Measurements from ENCODE around the gene SRPRA. TPM values are rescaled to one million over a fixed set of nuclear protein-coding genes. Genes with fewer than 3 reads are reported as not detected.
"Not testable (repeated sequence)": the region's sequence is repeated elsewhere in the genome, so short reads cannot be mapped to it uniquely, and the experiment has no call there.

SRPRA gene
- total RNA-seq, 1 experiment from 2014 or later: 97.3 TPM

DNA sequence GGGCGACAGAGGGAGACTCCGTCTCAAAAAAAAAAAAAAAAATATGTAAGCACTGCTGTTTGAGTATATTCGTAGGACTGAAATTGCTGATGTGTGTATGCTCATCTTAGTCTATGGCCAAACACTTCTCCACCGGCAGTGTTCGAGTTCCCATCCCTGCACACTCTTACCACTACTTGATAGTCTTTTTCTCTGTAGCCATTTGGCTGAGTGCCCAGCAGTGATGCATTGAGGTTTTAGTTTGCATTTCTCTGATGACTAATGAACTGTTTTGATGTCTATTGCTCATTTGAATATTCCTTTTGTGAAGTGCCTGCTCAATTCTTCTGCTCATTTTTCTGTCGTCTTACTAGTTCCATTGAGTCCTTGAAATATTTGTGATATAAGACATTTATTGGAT is 16.1 kb upstream of the SRPRA start:
- DNase-seq (ENCODE audit: extremely low read depth, low read depth): peak; percentile 67

GRCh38 chr11:126282736-126283591 is 14.3 kb upstream of the SRPRA start, which contains the start of gene TIRAP:
Gene TIRAP (plus strand): TSS chr11:126283093. CDS start chr11:126290895, 7,802 bp downstream.
- DNase-seq (ENCODE audit: extremely low read depth, low read depth): no peak

DNA sequence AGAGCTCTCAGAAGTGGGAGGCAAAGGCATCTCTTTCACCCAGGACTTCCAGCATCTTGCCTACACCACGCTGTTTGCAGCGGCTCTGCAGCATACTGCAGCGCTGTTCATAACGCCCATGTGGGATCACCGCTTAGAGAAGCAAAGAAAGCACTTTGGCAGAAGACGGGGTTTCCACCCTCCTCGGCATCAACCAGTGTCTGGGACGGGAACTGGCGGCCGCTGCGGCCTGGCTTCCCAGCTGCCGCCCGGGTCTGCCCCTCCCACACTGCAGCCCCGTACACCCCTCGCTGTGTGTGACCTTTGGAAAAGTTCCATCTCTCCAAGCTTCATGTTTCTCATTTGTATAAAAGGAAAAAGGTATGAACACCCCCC is 13.7 kb upstream of the SRPRA start:
- DNase-seq (ENCODE audit: extremely low read depth, low read depth): no peak

DNA sequence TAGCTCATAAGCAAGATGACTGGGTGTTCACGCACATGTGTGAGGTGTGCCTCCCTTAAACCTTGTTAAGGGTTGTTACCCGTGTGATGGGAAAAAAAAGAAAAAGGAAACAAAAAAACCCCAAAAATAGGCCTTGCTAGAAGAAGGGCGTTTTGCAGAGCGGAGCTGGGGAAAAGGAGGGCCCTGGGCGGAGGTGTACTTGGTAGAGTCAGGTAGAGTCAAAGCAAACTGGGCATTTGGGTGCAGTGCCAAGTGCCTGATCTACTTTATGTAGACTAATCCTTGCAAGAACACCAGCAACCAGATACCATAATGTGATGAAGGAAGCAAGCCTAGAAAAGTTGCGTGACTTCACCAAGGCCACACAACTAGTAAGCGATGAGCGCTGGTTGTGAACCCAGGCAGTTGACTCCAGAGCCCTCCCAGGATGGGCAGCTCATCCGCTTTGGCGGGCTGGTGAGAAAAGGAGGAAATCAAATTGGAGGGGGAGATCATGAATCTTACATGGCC is 13.0 kb upstream of the SRPRA start:
- DNase-seq (ENCODE audit: extremely low read depth, low read depth): no peak

DNA sequence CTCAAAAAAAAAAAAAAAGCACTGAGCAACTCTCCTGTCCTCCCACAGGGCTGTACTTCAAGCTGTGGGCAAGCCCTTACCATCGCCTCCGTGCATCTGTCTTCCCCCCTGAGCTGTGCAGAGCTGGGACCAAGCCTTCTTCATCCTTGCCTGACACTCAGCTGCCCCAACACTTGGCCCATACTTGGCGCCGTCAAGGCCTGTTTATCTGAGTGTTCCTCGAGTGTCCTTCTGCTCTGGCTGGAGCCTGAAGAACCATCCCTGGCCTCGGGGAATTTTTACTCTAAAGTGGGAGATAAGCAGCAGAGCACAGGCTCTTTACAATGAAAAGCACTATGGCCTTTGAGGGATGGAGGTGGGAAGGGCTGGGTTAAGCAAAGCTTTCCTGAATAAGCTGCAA is 12.6 kb upstream of the SRPRA start:
- no peak for DNase-seq (ENCODE audit: extremely low read depth, low read depth)

GRCh38 chr11:126280595-126280994 is 11.9 kb upstream of the SRPRA start:
- no peak for DNase-seq (ENCODE audit: extremely low read depth, low read depth)

DNA sequence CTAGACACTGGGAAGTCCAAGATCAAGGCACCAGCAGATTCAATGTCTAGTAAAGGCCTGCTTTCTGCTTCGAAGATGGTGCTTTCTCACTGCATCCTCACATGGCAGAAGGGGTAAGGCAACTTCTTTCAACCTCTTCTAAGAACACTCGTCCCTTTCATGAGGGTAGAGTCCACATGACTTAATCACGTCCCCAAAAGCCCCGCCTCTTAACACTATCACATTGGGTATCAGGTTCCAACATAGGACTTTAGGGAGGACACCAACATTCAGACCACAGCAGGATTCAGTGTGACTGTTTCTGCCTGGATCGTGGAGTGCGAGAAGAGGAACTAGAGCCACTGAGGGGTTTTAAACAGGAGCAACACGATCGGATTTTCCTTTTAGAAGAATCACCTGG is 10.5 kb upstream of the SRPRA start:
- DNase-seq (ENCODE audit: extremely low read depth, low read depth): no peak

- DNase-seq (ENCODE audit: extremely low read depth, low read depth): no peak
Observed at GRCh38 chr11:126277780-126278179, 9.1 kb upstream of the SRPRA start.

DNA sequence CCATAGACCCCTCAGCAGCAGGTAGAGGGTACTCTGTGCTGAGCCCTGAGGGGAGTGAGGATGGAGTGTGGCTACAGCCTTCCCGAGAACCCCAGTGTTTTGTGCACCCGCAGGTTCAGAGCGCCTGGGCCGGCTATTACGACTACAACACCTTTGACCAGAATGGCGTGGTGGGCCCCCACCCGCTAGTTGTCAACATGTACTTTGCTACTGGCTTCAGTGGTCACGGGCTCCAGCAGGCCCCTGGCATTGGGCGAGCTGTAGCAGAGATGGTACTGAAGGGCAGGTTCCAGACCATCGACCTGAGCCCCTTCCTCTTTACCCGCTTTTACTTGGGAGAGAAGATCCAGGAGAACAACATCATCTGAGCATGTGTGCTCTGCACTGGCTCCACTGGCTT is 8.6 kb upstream of the SRPRA start:
- no peak for DNase-seq (ENCODE audit: extremely low read depth, low read depth)

GRCh38 chr11:126268361-126268707 is 361 bp downstream of the SRPRA start:
- DNase-seq (ENCODE audit: extremely low read depth, low read depth): no peak

- no peak for DNase-seq (ENCODE audit: extremely low read depth, low read depth)
Observed at GRCh38 chr11:126267650-126268049, 1.0 kb downstream of the SRPRA start.

DNA sequence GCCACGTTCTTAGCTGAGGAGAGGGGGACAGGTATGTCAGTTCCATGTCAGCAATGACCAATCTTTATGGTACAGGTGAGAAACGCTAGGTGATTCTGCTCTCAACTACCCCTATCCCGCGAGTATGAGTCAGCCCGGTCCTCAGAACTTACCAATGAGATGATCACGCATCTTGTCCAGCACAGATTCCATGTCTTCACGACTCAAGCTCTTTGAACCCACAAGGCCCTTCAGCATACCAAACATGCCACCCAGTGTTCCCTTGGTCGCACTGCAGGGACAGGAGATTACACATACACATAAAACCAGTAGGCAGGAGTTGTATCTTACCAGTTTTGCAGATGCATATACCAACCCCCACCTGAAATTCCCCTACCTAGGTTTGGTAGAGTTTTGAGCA is 2.9 kb downstream of the SRPRA start:
- DNase-seq (ENCODE audit: extremely low read depth, low read depth): no peak

GRCh38 chr11:126263489-126263888 is 5.2 kb downstream of the SRPRA start:
- DNase-seq (ENCODE audit: extremely low read depth, low read depth): no peak

DNA sequence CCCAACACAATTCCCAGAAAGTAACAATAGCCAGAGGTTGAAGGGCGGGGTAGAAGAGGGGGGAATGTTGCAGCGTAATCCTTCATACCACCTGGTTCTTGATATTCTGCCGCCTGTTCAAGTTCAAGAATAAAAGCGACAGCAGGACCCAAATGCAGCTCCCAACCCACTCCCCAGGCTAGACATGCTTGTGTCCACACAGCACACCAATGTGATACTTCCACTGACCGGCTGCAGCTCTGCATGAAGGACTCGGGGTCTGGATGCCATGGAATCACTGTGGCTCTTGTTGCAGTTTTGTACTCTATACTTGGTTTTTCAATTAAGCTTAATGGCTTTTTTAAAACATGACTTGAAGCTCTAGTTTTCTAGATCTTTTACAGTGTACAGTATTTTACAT is 6.5 kb downstream of the SRPRA start:
- no peak for DNase-seq (ENCODE audit: extremely low read depth, low read depth)

DNA sequence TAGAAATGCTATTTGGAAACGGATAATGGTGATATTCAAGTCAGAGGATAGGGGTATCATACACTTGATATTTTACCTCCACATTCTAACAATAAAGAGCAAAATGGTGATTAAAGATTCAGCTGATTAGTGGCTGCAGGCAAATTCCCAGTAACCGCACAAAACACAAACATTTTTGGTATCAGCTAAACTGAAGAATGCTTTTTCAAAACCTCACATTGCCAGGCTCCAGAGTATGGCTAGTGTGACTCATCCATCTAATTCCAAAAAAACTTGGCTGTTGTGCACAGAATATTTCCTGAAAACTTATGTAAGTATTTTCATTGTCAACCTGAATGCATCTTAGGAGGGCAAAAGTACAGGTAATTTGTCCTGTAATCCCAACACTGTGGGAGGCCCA is 10.9 kb downstream of the SRPRA start:
- DNase-seq (ENCODE audit: extremely low read depth, low read depth): no peak

DNA sequence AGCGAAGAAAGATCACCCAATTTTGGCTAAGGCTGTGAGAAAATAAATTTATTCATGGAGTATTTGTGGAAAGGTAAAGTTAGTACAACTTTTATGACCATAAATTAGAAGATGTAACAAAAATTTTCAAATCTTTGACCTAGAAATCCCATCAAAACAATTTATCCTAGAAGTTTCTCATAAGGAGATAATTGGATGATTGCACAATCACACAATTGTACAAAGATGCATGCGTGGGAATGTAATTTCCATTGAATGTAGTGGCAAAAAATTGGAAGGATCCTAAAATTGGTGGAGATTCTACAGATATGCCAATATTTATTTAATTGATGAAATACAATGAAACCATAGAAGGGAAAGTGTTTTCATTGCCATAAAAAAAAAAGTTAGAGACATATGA is 11.6 kb downstream of the SRPRA start:
- no peak for DNase-seq (ENCODE audit: extremely low read depth, low read depth)

DNA sequence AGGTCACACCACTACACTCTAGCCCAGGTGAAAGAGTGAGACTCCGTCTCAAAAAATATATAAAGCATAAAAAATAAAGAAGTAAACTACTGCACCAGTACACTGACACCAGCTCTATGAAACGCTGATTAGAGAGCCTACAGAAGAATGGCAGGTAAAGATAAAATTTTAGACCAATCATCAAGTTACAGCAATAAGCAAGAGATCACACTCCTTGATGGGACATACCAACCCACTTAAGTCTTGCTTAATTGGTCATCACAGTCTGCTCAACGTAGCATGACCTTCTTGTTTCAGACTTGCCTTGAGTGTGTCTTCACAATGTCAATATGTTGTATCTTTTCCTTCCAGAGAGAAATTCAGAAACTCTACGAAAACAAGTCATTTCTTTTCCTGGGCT is 12.5 kb downstream of the SRPRA start:
- no peak for DNase-seq (ENCODE audit: extremely low read depth, low read depth)

- not testable (repeated sequence) for DNase-seq (ENCODE audit: extremely low read depth, low read depth)
Observed at GRCh38 chr11:126255507-126255906, 13.2 kb downstream of the SRPRA start.

DNA sequence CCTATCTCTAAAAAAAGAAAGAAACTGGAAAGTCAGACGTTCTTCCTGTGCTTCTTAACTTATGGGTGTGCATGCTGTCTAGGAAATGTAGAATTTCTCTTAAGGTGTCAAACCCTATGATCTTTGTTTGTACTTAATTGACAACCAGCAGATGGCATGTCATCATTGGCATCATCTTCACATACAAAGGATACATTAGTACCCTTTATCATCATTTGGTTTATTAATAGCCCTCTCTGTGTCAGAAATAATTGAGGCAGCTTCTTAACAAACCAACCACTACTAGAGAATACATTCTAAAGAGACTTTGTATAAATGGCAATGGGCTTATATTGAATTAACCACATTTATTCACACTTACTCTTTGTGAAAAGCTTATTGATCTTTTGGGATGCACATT is 13.9 kb downstream of the SRPRA start:
- DNase-seq (ENCODE audit: extremely low read depth, low read depth): no peak

DNA sequence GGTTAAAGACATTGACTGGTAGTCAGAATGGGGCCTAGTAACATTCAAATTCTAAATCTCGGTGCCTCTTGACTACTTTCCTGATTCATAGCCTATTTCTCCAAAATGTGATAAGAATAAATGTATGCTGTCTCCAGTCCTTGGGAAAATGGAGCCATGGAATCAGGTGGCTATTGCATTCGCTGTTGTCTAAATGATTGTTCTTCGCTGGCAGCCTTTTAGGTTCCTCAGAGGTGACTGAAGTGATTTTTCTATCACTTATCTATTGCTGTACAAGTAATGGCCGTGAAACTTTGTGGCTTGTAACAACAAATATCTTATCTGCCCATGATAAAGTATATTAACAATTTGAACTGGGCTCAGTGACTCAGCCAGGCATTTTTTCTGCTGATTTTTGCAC is 15.4 kb downstream of the SRPRA start:
- no peak for DNase-seq (ENCODE audit: extremely low read depth, low read depth)

- no peak for DNase-seq (ENCODE audit: extremely low read depth, low read depth)
Observed at GRCh38 chr11:126246636-126247035, 22.1 kb downstream of the SRPRA start.

DNA sequence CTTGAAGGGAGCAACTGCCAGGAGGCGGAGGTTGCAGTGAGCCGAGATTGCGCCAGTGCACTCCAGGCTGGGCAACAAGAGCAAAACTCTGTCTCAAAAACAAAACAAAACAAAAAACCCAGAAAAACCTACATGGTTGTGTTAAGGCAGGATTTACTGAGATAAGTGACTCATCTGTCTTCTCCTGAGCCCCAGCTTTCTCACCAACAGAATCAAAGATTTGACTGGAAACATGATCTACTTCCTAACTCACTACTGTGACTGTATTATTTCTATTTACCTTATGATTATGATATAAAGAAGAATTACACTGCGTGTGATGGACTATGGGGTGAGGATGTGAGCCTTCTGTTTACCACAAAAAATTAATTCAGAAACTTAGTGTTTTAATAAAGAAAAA is 35.3 kb downstream of the SRPRA start:
- DNase-seq (ENCODE audit: extremely low read depth, low read depth): no peak

GRCh38 chr11:126232683-126233082 is 36.0 kb downstream of the SRPRA start:
- no peak for DNase-seq (ENCODE audit: extremely low read depth, low read depth)

All from NCI-H460 (cell line).